Measurements from ENCODE around the gene CDHR4. TPM values are rescaled to one million over a fixed set of nuclear protein-coding genes. Genes with fewer than 3 reads are reported as not detected.

CDHR4 gene
- total RNA-seq, 1 donor from 2014 or later: not detected

- Histone ChIP-seq H3K9ac (ENCODE audit: low read depth in 1 of 3, low read length in 3 of 3) (peak overlapping the region; percentile 63 to 87 (median 82)), H3K4me1 (ENCODE audit: control insufficient read depth in 3 of 3, insufficient read depth in 3 of 3, low read length in 3 of 3) (peaks cover 45 to 51% (median 48%) of the 10 kb centered on the region in 3 donors), H3K27ac (ENCODE audit: low read depth, low read length) (peak overlapping the region; percentile 89), H3K4me3 (ENCODE audit: low read length in 3 of 3) (peak overlapping the region; percentile 75 to 94 (median 93)), H3K36me3 (ENCODE audit: control insufficient read depth in 3 of 3, insufficient read depth in 3 of 3, low read length in 3 of 3) (peaks cover 0 to 4% (median 3%) of the 10 kb centered on the region in 3 donors), H3K27me3 (ENCODE audit: control insufficient read depth in 3 of 3, insufficient read depth in 3 of 3, low read length in 3 of 3) (no peaks in the 10 kb centered on the region), H3K9me3 (ENCODE audit: control insufficient read depth in 3 of 3, low read length in 3 of 3) (no peaks in the 10 kb centered on the region)
Observed at GRCh38 chr3:49804141-49805041, 4.7 kb upstream of the CDHR4 start.

GRCh38 chr3:49803465-49804140 lies 3.9 kb upstream of the CDHR4 start:
- peak overlapping the region; percentile 81 to 87 (median 82) for H3K9ac ChIP-seq (ENCODE audit: low read depth in 1 of 3, low read length in 3 of 3)

DNA sequence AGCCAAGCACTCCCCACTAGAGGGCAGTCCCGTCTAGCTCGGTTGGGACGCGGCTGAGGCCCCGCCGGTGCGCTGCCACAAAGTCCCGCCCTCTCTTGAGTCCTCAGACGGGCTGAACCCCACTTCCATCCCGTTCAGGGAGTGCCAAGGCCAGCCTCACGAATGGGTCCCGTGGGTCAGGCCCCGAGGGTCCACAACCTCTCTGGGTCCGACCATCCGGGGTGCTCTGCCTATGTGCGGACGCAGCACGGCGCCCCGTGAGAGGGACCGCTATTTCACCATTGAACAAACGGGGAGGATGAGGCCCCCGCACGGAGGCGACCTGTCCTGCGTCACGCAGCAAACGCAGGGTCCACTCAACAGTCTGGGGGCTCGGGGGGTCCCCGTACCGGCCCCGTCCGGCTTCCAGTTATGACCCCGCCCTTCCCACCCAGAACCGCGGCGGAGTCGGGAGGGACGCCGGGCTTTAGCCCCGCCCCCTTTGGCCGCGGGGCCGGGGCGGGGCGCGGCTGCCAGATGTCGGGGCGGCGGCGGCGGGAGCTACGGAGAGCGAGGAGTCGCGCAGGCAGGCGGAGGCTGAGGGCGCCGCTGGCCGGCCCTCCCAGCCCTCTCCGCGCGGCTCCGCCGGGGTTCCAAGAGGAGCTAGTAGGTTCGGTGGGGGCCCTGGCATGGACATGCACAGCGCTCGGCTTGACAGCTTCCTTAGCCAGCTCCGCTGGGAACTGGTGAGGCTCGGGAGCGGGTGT lies 3.2 kb upstream of the CDHR4 start, which contains the start of gene INKA1:
INKA1 (plus strand) TSS at position 543 of the 746 bp plus-strand sequence; CDS start at position 675, 132 bp downstream.
- H3K9ac ChIP-seq (ENCODE audit: low read depth in 1 of 3, low read length in 3 of 3): peak within 1 kb of the TSS; percentile 81 to 87 (median 82)
- no peaks in the 10 kb centered on the region for H3K9me3 ChIP-seq (ENCODE audit: control insufficient read depth in 3 of 3, low read length in 3 of 3)
- H3K27me3 ChIP-seq (ENCODE audit: control insufficient read depth in 3 of 3, insufficient read depth in 3 of 3, low read length in 3 of 3): no peaks in the 10 kb centered on the region
- H3K4me1 ChIP-seq (ENCODE audit: control insufficient read depth in 3 of 3, insufficient read depth in 3 of 3, low read length in 3 of 3): peaks cover 44 to 46% (median 44%) of the 10 kb centered on the region in 3 donors
- H3K36me3 ChIP-seq (ENCODE audit: control insufficient read depth in 3 of 3, insufficient read depth in 3 of 3, low read length in 3 of 3): no peaks in the 10 kb centered on the region
- peak within 1 kb of the TSS; percentile 89 for H3K27ac ChIP-seq (ENCODE audit: low read depth, low read length)
- peak within 1 kb of the TSS; percentile 86 to 94 (median 93) for H3K4me3 ChIP-seq (ENCODE audit: low read length in 3 of 3)

More at GRCh38 chr3:49803465-49804140, 3.9 kb upstream of the CDHR4 start:
- no peaks in the 10 kb centered on the region for H3K27me3 ChIP-seq (ENCODE audit: control insufficient read depth in 3 of 3, insufficient read depth in 3 of 3, low read length in 3 of 3)
- peak overlapping the region; percentile 89 for H3K27ac ChIP-seq (ENCODE audit: low read depth, low read length)
- no peaks in the 10 kb centered on the region for H3K36me3 ChIP-seq (ENCODE audit: control insufficient read depth in 3 of 3, insufficient read depth in 3 of 3, low read length in 3 of 3)
- H3K4me3 ChIP-seq (ENCODE audit: low read length in 3 of 3): peak overlapping the region; percentile 75 to 94 (median 93)
- H3K4me1 ChIP-seq (ENCODE audit: control insufficient read depth in 3 of 3, insufficient read depth in 3 of 3, low read length in 3 of 3): peaks cover 45 to 51% (median 48%) of the 10 kb centered on the region in 3 donors
- no peaks in the 10 kb centered on the region for H3K9me3 ChIP-seq (ENCODE audit: control insufficient read depth in 3 of 3, low read length in 3 of 3)

GRCh38 chr3:49801160-49801559 lies 1.5 kb upstream of the CDHR4 start:
- H3K27me3 ChIP-seq (ENCODE audit: control insufficient read depth in 3 of 3, insufficient read depth in 3 of 3, low read length in 3 of 3): no peaks in the 10 kb centered on the region
- peaks cover 27 to 29% (median 27%) of the 10 kb centered on the region in 3 donors for H3K4me1 ChIP-seq (ENCODE audit: control insufficient read depth in 3 of 3, insufficient read depth in 3 of 3, low read length in 3 of 3)
- H3K9me3 ChIP-seq (ENCODE audit: control insufficient read depth in 3 of 3, low read length in 3 of 3): no peaks in the 10 kb centered on the region
- H3K36me3 ChIP-seq (ENCODE audit: control insufficient read depth in 3 of 3, insufficient read depth in 3 of 3, low read length in 3 of 3): no peaks in the 10 kb centered on the region
- H3K4me3 ChIP-seq (ENCODE audit: low read length in 3 of 3): no peak overlapping the region
- no peak overlapping the region for H3K9ac ChIP-seq (ENCODE audit: low read depth in 1 of 3, low read length in 3 of 3)
- no peak overlapping the region for H3K27ac ChIP-seq (ENCODE audit: low read depth, low read length)

DNA sequence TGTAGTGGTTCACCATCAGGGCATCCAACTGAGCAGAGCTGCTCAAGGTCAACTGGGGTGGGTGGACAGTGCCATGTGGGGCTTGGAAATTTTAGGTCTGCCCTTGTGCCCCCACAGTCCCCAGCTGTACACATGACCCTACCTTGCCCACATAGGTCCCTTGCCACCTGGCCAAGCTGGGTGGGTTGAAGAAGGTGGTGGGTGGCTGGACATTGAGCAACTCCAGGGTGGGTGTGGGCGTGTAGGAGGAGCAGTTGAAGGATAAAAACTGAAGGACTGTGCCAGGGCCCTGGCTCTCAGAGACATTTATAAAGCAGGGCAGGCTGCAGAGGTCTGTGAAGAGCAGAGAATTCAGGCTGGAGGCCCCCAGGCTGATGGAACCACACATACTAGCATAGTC lies 568 bp downstream of the CDHR4 start:
- H3K4me1 ChIP-seq (ENCODE audit: control insufficient read depth in 3 of 3, insufficient read depth in 3 of 3, low read length in 3 of 3): peaks cover 8 to 9% (median 8%) of the 10 kb centered on the region in 3 donors
- no peaks in the 10 kb centered on the region for H3K27me3 ChIP-seq (ENCODE audit: control insufficient read depth in 3 of 3, insufficient read depth in 3 of 3, low read length in 3 of 3)
- no peak overlapping the region for H3K9ac ChIP-seq (ENCODE audit: low read depth in 1 of 3, low read length in 3 of 3)
- no peak overlapping the region for H3K4me3 ChIP-seq (ENCODE audit: low read length in 3 of 3)
- H3K36me3 ChIP-seq (ENCODE audit: control insufficient read depth in 3 of 3, insufficient read depth in 3 of 3, low read length in 3 of 3): no peaks in the 10 kb centered on the region
- H3K27ac ChIP-seq (ENCODE audit: low read depth, low read length): no peak overlapping the region
- H3K9me3 ChIP-seq (ENCODE audit: control insufficient read depth in 3 of 3, low read length in 3 of 3): no peaks in the 10 kb centered on the region

GRCh38 chr3:49794926-49795905 lies 4.5 kb downstream of the CDHR4 start:
- H3K27ac ChIP-seq (ENCODE audit: low read depth, low read length): no peak overlapping the region
- no peaks in the 10 kb centered on the region for H3K9me3 ChIP-seq (ENCODE audit: control insufficient read depth in 3 of 3, low read length in 3 of 3)
- H3K36me3 ChIP-seq (ENCODE audit: control insufficient read depth in 3 of 3, insufficient read depth in 3 of 3, low read length in 3 of 3): no peaks in the 10 kb centered on the region
- H3K9ac ChIP-seq (ENCODE audit: low read depth in 1 of 3, low read length in 3 of 3): no peak overlapping the region
- H3K4me3 ChIP-seq (ENCODE audit: low read length in 3 of 3): no peak overlapping the region
- H3K27me3 ChIP-seq (ENCODE audit: control insufficient read depth in 3 of 3, insufficient read depth in 3 of 3, low read length in 3 of 3): no peaks in the 10 kb centered on the region
- no peaks in the 10 kb centered on the region for H3K4me1 ChIP-seq (ENCODE audit: control insufficient read depth in 3 of 3, insufficient read depth in 3 of 3, low read length in 3 of 3)

DNA sequence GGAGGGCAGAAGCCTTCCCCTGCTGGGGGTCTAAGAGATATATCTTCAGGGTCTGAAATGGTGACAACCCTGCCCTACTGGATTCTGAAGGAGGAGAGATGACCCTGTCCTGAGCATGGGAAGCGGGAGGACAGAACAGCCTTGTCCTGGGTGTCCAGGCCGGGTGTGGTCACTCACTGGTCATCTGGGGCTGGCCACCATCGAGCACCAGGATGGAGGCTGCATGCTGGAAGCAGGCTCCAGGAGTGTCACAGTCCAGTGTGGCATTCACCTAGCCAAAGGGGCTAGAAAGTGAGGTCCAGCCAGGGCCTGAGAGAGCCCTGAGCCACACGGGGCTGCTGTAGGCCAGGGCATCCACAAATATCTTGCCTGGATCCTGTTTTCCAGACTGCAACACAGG lies 5.2 kb downstream of the CDHR4 start:
- Histone ChIP-seq H3K4me3 (ENCODE audit: low read length in 3 of 3) (no peak overlapping the region), H3K36me3 (ENCODE audit: control insufficient read depth in 3 of 3, insufficient read depth in 3 of 3, low read length in 3 of 3) (no peaks in the 10 kb centered on the region), H3K27ac (ENCODE audit: low read depth, low read length) (no peak overlapping the region), H3K9me3 (ENCODE audit: control insufficient read depth in 3 of 3, low read length in 3 of 3) (no peaks in the 10 kb centered on the region), H3K27me3 (ENCODE audit: control insufficient read depth in 3 of 3, insufficient read depth in 3 of 3, low read length in 3 of 3) (no peaks in the 10 kb centered on the region), H3K9ac (ENCODE audit: low read depth in 1 of 3, low read length in 3 of 3) (no peak overlapping the region), H3K4me1 (ENCODE audit: control insufficient read depth in 3 of 3, insufficient read depth in 3 of 3, low read length in 3 of 3) (no peaks in the 10 kb centered on the region)

- H3K9me3 ChIP-seq (ENCODE audit: control insufficient read depth in 3 of 3, low read length in 3 of 3): no peaks in the 10 kb centered on the region
- no peaks in the 10 kb centered on the region for H3K4me1 ChIP-seq (ENCODE audit: control insufficient read depth in 3 of 3, insufficient read depth in 3 of 3, low read length in 3 of 3)
- no peak overlapping the region for H3K9ac ChIP-seq (ENCODE audit: low read depth in 1 of 3, low read length in 3 of 3)
- no peaks in the 10 kb centered on the region for H3K36me3 ChIP-seq (ENCODE audit: control insufficient read depth in 3 of 3, insufficient read depth in 3 of 3, low read length in 3 of 3)
- no peaks in the 10 kb centered on the region for H3K27me3 ChIP-seq (ENCODE audit: control insufficient read depth in 3 of 3, insufficient read depth in 3 of 3, low read length in 3 of 3)
- no peak overlapping the region for H3K4me3 ChIP-seq (ENCODE audit: low read length in 3 of 3)
- H3K27ac ChIP-seq (ENCODE audit: low read depth, low read length): no peak overlapping the region
Observed at GRCh38 chr3:49793486-49794085, 6.1 kb downstream of the CDHR4 start.
